Activated CD4-positive, alpha-beta T cell treated with anti-CD3 and anti-CD28 coated beads, Interleukin-2, amount 10 ng/mL, durations not matched to agents 7 days and 5 days (primary cell): Measurements from ENCODE around the gene NMRK2. TPM values are rescaled to one million over a fixed set of nuclear protein-coding genes. Genes with fewer than 3 reads are reported as not detected.
A peak's percentile ranks its signal among the peaks of the same experiment; 100 is the strongest.
"Not testable (repeated sequence)": the region's sequence is repeated elsewhere in the genome, so short reads cannot be mapped to it uniquely, and the experiment has no call there.

ENCODE experiments used
- CTCF ChIA-PET: fragments of 350-600 bp; sonication (Branson Sonifier 250); formaldehyde crosslinking; loops from one replicate; lab custom pipeline; 2021; ENCODE audit warnings: antibody characterized with exemption; lab: Charles Lee
- POLR2A ChIA-PET: fragments of 350-600 bp; sonication (Branson Sonifier 250); formaldehyde crosslinking; loops from one replicate; lab custom pipeline; 2021; ENCODE audit warnings: antibody characterized with exemption; lab: Charles Lee
- DNase-seq: peaks from one replicate; pipeline ENCODE4 v3.0.0-alpha.2; 2020
- H3K27ac Mint-ChIP-seq: one replicate; pipeline ENCODE4 v1.8.0; 2021; ENCODE audit warnings: mild to moderate bottlenecking, moderate library complexity, mixed read lengths
- H3K27me3 Mint-ChIP-seq: one replicate; pipeline ENCODE4 v1.8.0; 2021; ENCODE audit warnings: mixed read lengths
- H3K36me3 Mint-ChIP-seq: one replicate; pipeline ENCODE4 v1.8.0; 2021; ENCODE audit warnings: low read depth, mixed read lengths
- H3K4me1 Mint-ChIP-seq: one replicate; pipeline ENCODE4 v1.8.0; 2021; ENCODE audit warnings: mixed read lengths
- H3K4me3 Mint-ChIP-seq: one replicate; pipeline ENCODE4 v1.8.0; 2021; ENCODE audit warnings: mild to moderate bottlenecking, moderate library complexity, mixed read lengths
- H3K9me3 Mint-ChIP-seq: one replicate; pipeline ENCODE4 v1.8.0; 2021; ENCODE audit warnings: mixed read lengths
- total RNA-seq, 2 experiments: library from RNA; stranded (reverse); gene quantifications; one replicate each; pipeline ENCODE4 v1.2.3, GENCODE V29; 2021

NMRK2 gene
- total RNA-seq, 2 experiments from 2014 or later = not detected

DNA sequence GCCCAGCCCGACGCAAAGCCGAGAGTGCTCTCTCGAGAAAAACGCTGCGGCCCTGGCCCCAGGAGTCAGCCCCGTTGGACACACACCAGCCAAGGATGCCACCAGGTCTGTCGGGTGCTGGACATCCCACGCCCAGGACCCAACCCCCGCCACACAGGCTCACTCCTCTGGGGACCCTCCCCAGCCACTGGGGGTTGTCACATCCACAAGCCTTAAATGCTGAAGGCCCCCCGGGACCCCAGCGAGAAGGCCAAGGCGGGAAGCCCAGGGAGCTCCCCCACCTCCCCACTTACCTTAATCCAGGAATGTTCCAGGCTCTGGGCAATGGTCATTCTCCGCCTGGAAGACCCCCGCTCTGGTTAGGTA lies 26.9 kb downstream of the NMRK2 start:
- ChIA-PET POLR2A (no interaction called here), CTCF (no interaction called here)
- no peaks in the 10 kb centered on the region for H3K4me1 Mint-ChIP-seq
- no peak overlapping the region for H3K4me3 Mint-ChIP-seq
- peaks cover 15% of the 10 kb centered on the region for H3K36me3 Mint-ChIP-seq
- no peaks in the 10 kb centered on the region for H3K27me3 Mint-ChIP-seq
- no peaks in the 10 kb centered on the region for H3K9me3 Mint-ChIP-seq
- H3K27ac Mint-ChIP-seq = no peak overlapping the region
- DNase-seq = no peak

DNA sequence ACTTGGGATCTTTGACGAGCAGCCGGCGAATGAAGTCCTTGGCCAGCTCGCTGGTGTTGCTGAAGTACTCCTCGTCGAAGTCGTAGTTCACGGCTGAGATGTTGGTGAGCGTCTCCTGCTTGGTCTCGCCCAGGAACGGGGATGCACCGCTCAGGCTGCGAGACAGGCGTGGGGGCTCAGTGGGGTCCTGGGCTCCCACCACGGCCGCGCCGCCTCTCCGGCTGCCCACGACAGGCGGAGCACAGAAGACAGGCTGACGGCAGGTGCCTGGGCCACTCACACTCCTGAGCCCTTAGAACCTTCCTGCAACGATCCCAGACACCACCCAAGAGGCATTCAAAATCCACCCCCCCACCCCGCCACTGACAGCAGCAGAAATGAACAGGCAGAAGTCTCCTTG lies 28.1 kb downstream of the NMRK2 start:
- no peak for DNase-seq
- Mint-ChIP-seq H3K4me1 (no peaks in the 10 kb centered on the region), H3K27ac (no peak overlapping the region), H3K27me3 (no peaks in the 10 kb centered on the region), H3K4me3 (no peak overlapping the region), H3K36me3 (peaks cover 15% of the 10 kb centered on the region), H3K9me3 (no peaks in the 10 kb centered on the region)
- POLR2A ChIA-PET = no interaction called here
- CTCF ChIA-PET = interaction anchor here (0.6 kb wide), 1 partner anchor 369 kb away, joined by 4 read pairs; no protein-coding TSS in a partner anchor

DNA sequence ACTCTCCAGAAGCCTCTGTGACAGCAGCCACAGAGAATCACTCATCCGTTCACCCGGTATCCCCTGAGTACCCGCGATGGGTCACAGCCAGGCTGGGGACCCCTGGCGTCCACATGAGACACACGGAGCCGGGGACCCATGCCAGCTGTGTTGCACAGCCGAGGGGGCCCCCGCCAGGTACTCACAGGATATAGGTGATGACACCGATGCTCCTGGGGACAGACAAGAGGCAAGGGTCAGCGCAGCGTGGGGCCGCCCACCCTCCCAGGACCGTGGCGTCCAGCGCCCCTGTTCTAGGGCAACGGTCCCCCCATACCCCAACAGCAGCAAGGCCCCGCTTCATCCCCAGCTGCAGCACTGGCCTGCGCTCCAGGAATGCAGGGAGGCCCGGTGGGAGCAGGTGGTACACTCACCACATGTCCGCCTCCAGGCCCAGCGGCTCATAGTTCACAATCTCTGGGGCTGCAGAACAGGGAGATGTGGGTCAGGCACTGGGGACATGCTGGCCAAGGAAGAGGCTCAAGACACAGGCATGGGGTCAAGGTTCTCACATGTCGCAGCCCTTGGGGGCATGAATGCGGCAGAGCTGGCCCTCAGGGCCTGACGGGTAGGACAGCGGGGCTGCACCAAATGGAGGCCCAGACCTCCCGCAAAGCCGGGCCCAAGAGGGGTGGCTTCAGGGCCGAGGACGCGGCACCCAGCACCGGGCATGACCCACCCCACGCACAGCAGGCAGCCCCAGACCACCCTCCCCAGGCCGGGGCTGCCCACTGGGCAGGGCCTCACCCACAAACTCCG lies 30.8 kb downstream of the NMRK2 start:
- CTCF ChIA-PET = interaction anchor here (1.4 kb wide), 1 partner anchor 25 kb away, joined by 5 read pairs; no protein-coding TSS in a partner anchor
- H3K36me3 Mint-ChIP-seq = peaks cover 22% of the 10 kb centered on the region
- H3K27ac Mint-ChIP-seq = no peak overlapping the region

DNA sequence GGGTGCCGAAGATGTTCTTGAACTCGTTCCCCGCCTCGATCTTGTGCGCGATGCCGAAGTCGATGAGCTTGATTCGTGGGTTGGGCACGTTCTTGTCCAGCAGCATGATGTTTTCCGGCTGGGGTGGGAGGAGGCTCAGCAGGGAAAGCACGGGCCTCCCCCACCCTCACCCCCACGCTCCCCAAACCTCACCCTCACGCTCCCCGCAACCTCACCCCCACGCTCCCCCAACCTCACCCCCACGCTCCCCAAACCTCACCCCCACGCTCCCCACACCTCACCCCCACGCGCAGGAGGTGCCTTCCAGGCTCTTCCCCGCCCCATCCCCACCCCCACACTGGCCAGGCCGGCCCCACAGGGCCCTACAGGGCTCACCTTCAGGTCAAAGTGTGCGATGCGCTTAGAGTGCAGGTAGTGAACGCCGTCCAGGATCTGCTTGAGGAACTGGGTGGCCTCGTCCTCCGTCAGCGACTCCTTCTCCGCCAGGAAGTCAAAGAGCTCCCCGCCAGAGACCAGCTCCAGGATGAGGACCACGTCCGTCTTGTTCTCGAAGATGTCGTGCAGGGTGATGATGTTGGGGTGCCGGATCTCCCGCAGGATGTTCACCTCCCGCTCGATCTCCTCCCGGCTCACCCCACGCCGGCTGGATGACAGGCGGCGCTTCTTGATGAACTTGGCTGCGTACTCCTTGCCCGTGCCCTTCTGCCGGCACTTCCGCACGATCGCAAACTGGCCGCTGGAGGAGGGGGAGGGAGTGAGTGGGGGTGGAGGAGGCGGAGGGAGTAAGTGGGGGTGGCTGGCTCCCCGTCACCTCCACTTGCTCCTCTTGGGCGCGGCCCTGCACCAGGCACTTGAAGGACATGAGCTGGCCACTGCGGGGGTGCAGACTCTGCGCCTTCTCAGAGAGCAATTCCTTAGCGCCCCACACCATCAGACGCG lies 31.7 kb downstream of the NMRK2 start:
- Mint-ChIP-seq H3K27ac (no peak overlapping the region), H3K9me3 (no peaks in the 10 kb centered on the region), H3K4me1 (peaks cover 8% of the 10 kb centered on the region), H3K27me3 (no peaks in the 10 kb centered on the region), H3K36me3 (peaks cover 24% of the 10 kb centered on the region), H3K4me3 (no peak overlapping the region)
- ChIA-PET CTCF (no interaction called here), POLR2A (no interaction called here)
- no peak for DNase-seq

More for the DNA sequence above, 30.8 kb downstream of the NMRK2 start:
- DNase-seq = no peak
- no peaks in the 10 kb centered on the region for H3K9me3 Mint-ChIP-seq
- no peak overlapping the region for H3K4me3 Mint-ChIP-seq
- peaks cover 2% of the 10 kb centered on the region for H3K4me1 Mint-ChIP-seq
- H3K27me3 Mint-ChIP-seq = no peaks in the 10 kb centered on the region
- POLR2A ChIA-PET = no interaction called here

DNA sequence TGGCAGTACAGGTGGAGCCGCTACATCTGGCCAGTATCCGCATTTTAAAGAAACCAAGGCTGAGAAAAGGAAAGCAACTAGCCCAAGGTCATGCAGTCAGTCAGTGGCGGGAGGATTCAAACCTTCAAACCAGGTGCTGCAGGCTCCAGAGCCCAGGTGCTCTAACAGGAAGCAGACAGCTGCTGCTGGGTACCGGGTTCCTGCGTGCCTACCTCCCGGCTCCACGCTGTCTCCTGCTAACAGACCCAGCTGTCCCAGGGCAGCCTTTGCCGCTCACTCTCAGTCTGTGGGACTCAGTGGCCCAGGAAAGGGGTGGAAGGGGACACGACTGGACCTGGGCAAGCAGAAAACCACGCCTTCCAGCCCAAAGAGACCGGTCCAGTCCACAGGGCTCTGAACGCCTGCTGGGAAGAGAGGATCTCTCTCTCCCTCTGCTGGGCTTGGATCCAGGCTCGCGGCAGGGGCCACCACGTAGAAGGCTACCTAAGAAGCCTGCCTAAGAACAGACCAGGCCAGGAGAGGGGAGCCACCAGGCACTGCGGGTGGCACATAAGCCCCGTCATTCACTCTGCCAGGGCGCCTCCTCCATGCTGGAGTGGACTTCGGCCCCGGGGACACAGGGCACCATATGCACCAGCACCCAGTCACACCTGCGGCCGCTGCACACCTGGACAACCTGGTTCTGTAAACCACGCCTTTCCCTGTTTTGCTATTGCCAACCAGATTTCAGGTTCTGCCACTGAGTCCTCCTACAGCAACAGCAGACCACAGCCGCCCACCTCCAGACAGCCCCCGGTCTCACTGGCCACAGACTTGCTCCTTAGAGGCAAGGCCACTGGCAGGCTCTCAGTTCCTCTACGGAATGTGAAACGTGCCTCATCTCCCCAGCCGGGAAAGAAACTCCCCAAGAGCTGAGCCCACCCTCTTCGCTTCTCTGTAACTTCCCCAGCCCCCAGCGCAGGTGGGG lies 33.5 kb downstream of the NMRK2 start:
- CTCF ChIA-PET = interaction anchor here (0.6 kb wide), 1 partner anchor 21 kb away, joined by 5 read pairs; no protein-coding TSS in a partner anchor

DNA sequence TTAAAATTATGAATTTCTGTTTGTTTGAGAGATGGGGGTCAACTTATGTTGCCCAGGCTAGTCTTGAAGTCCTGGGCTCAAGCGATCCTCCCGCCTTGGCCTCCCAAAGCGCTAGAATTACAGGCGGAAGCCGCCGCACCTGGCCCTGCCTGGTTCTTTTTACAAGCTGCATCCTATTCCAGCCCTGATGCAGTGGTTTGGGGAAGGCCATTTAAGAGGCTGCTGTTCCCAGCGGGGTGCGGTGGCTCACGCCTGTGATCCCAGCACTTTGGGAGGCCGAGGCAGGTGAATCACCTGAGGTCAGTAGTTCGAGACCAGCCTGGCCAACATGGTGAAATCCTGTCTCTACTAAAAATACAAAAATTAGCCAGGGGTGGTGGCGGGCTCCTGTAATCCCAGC lies 35.1 kb downstream of the NMRK2 start:
- H3K4me3 Mint-ChIP-seq, H3K9me3 Mint-ChIP-seq, DNase-seq, POLR2A ChIA-PET, H3K27me3 Mint-ChIP-seq: not testable (repeated sequence)
- Mint-ChIP-seq H3K27ac (peak overlapping the region; percentile 3), H3K36me3 (peaks cover 22% of the 10 kb centered on the region), H3K4me1 (peaks cover 23% of the 10 kb centered on the region)
- CTCF ChIA-PET = interaction anchor here (1.6 kb wide), 1 partner anchor 141 kb away, joined by 3 read pairs; no protein-coding TSS in a partner anchor

More for the DNA sequence above, 33.5 kb downstream of the NMRK2 start:
- POLR2A ChIA-PET = no interaction called here
- H3K36me3 Mint-ChIP-seq = peaks cover 29% of the 10 kb centered on the region
- H3K9me3 Mint-ChIP-seq = no peaks in the 10 kb centered on the region
- DNase-seq = no peak
- no peak overlapping the region for H3K27ac Mint-ChIP-seq
- no peaks in the 10 kb centered on the region for H3K27me3 Mint-ChIP-seq
- peaks cover 21% of the 10 kb centered on the region for H3K4me1 Mint-ChIP-seq
- no peak overlapping the region for H3K4me3 Mint-ChIP-seq

DNA sequence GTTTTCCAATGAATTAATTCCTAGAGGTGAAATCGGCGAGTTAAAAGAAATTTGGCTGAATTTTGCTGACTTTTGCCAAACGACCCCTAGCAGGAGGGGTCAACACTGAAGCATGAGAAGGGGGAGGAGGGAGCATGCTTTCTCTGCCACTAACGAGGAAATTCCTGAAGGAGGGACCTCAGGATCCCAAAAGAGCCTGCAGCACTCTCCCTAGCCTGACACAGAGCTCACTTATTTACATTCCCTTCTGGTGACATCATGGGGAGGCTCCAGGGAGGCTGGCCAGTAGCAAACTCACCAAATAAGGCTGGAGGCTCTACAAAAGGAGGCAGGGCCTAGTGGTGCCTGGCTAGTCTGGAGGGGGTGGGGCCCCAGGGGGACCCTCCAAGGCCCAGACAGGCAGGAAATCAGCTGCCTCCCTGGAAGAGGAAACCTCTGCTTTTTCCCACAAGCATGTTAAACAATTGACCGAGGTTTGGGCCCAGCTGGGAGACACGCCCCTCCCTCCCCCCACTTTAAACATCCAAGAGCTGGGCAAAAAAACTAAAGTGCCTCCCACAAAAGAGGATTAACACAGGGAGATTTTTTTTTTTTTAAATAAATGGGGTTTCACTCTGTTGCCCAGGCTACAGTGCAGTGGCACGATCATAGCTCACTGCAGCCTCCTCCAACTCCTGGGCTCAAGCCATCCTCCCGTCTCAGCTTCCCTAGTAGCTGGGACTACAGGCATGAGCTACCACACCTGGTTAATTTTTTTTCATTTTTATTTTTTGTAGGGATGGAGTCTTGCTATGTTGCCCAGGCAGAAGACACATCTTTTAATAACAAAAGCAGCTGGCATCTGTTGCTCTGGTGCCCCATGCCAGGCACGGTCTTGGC lies 35.9 kb downstream of the NMRK2 start:
- POLR2A ChIA-PET = no interaction called here
- H3K27me3 Mint-ChIP-seq = no peaks in the 10 kb centered on the region
- no peak for DNase-seq
- H3K27ac Mint-ChIP-seq = peak overlapping the region; percentile 13
- peaks cover 17% of the 10 kb centered on the region for H3K36me3 Mint-ChIP-seq
- H3K4me3 Mint-ChIP-seq = peak overlapping the region; percentile 41
- H3K4me1 Mint-ChIP-seq = peaks cover 23% of the 10 kb centered on the region
- no peaks in the 10 kb centered on the region for H3K9me3 Mint-ChIP-seq
- CTCF ChIA-PET = interaction anchor here (0.6 to 1.6 kb wide), 4 partner anchors 13 to 142 kb away, joined by 3 to 8 read pairs (median 4); no protein-coding TSS in a partner anchor

DNA sequence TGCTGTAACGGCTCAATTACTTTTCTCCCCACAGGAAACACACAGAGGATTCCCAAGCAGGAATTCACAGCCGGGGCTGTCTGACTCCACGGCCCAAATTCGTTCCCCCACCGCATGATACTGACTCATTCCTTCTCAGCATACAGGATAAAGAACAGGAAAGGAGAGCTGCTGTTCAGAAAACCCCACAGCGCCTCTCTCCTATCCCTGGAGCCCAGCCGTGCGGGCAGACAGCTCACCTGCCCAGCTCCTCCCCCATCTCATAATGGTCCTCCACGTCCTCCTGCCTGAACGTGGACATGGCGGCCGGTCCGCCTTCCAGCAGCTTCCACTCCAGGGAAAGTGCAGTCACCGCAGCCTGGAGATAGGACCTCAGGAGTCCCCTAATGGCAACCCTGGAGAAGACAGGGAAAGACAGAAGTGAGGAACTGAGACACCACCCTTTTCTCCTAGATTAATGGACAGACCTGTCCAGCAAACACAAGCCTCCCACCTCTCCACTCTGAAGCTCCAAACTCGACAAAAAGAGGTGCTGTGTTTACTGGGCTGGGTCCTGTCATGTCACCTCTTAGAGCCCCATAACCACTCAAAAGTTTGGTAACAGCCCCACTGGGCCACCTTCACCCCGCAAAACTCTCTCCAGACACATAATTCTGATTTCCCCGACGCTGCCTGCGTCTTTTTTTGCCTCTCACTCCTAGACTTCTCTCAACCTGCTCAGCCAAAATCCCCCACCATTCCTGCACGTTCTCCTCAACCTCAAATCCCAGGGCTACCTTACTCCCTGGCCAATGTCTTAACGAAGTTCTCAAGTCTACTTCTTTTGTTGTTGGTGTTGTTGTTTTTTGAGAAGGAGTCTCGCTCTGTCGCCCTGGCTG lies 36.8 kb downstream of the NMRK2 start:
- peak overlapping the region; percentile 64 for H3K27ac Mint-ChIP-seq
- DNase-seq = no peak
- CTCF ChIA-PET = interaction anchor here (0.6 to 1.6 kb wide), 4 partner anchors 12 to 143 kb away, joined by 3 to 8 read pairs (median 4); no protein-coding TSS in a partner anchor
- H3K4me1 Mint-ChIP-seq = peaks cover 23% of the 10 kb centered on the region
- H3K36me3 Mint-ChIP-seq = peaks cover 14% of the 10 kb centered on the region
- H3K9me3 Mint-ChIP-seq = no peaks in the 10 kb centered on the region
- POLR2A ChIA-PET = no interaction called here
- H3K4me3 Mint-ChIP-seq = peak overlapping the region; percentile 91
- H3K27me3 Mint-ChIP-seq = no peaks in the 10 kb centered on the region

DNA sequence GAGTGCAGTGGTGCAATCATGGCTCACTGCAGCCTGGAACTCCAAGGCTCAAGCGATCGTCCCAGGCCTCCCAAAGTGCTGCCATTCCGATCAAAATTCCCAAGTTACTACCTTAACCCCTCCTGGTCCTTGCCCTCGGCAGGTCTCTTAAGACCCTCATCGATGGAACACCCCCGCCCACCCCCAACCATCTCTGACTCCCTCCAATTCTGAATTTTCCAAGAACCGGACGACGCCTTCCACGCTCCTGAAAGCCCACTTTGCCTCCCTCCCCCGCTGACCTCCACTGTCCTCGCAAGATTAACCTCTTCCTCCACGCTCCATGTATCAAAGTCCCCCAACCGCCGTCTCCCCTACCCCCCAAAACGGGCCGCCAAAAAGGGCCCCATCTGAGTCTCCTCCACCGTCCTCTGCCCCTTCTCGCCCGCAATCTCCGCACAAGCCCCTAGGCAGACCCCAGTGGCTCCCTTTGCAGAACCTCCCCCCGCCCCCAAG lies 37.5 kb downstream of the NMRK2 start:
- H3K4me1 Mint-ChIP-seq = peaks cover 23% of the 10 kb centered on the region
- CTCF ChIA-PET = interaction anchor here (1.0 to 1.6 kb wide), 2 partner anchors 8 to 17 kb away, joined by 6 to 11 read pairs; no protein-coding TSS in a partner anchor
- no peak for DNase-seq
- H3K4me3 Mint-ChIP-seq = peak overlapping the region; percentile 91
- no peaks in the 10 kb centered on the region for H3K9me3 Mint-ChIP-seq
- peak overlapping the region; percentile 64 for H3K27ac Mint-ChIP-seq
- H3K36me3 Mint-ChIP-seq = peaks cover 14% of the 10 kb centered on the region
- POLR2A ChIA-PET = interaction anchor here (0.6 to 1.2 kb wide), 3 partner anchors 15 to 104 kb away, joined by 4 to 6 read pairs (median 5); partner anchors contain the start of gene EEF2
- H3K27me3 Mint-ChIP-seq = no peaks in the 10 kb centered on the region
